ENCODE measurements around the gene CLEC2D.
"Not testable (repeated sequence)": the region's sequence is repeated elsewhere in the genome, so short reads cannot be mapped to it uniquely, and the experiment has no call there.

CLEC2D gene

DNA sequence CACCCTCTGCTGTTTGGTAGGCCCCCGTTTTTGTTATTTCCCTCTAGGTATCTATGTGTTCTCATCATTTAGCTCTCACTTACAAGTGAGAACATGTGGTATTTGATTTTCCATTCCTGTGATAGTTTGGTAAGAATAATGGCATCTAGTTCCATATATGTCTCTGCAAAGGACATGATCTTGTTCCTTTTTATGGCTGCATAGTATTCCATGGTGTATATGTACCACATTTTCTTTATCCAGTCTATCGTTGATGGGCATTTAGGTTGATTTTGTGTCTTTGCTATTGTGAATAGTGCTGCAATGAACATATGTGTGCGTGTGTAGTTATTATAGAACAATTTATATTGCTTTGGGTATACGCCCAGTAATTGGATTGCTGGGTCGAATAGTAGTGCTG, 35.0 kb downstream of the CLEC2D start:
- H3K27me3 Mint-ChIP-seq, H3K4me3 Mint-ChIP-seq: not testable (repeated sequence)
- Mint-ChIP-seq H3K4me1 (peaks cover 85% of the 10 kb centered on the region), H3K36me3 (peaks cover 13% of the 10 kb centered on the region), H3K9me3 (peaks cover 20% of the 10 kb centered on the region), H3K27ac (peak overlapping the region; percentile 84)

DNA sequence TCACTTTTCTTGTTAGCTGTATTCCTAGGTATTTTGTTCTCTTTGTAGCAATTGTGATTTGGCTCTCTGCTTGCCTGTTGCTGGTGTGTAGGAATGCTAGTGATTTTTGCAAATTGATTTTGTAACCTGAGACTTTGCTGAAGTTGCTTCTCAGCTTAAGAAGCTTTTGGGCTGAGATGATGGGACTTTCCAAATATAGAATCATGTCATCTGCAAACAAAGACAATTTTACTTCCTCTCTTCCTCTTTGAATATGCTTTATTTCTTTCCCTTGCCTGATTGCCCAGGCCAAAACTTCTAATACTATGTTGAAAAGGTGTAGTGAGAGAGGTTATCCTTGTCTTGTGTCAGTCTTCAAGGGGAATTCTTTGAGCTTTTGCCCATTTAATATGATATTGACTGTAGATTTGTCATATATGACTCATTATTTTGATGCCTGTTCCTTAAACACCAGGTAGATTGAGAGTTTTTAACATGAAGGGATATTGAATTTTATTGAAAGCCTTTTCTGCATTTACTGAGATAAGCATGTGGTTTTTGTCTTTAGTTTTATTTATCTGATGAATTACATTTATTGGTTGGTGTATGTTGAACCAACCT, 36.7 kb downstream of the CLEC2D start:
- Mint-ChIP-seq H3K4me3 (peak overlapping the region; percentile 49), H3K27ac (peak overlapping the region; percentile 89), H3K4me1 (peaks cover 80% of the 10 kb centered on the region), H3K27me3 (no peaks in the 10 kb centered on the region), H3K36me3 (peaks cover 13% of the 10 kb centered on the region), H3K9me3 (peaks cover 13% of the 10 kb centered on the region)

DNA sequence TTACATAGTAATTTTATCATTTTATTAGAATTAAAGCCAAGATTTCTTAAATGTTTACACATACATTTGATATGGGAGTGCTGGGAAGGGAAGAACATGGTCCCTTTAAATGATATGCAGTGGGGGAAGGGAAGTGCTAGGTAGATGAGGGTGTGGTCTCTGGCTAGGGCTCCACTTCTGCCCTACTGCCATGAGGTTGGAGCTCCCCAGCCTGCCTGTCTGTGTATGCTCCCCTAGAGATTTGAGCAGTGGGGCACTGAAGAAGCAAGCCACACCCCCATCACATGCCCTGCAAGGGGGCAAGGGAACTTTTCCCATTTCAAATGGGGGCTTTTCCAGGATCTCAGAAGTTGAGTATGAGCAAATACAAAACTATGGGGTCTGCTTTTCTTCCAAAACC, 37.8 kb downstream of the CLEC2D start:
- peak overlapping the region; percentile 78 for H3K4me3 Mint-ChIP-seq
- H3K9me3 Mint-ChIP-seq = peaks cover 12% of the 10 kb centered on the region
- peak overlapping the region; percentile 88 for H3K27ac Mint-ChIP-seq
- H3K36me3 Mint-ChIP-seq = peaks cover 11% of the 10 kb centered on the region
- no peaks in the 10 kb centered on the region for H3K27me3 Mint-ChIP-seq
- H3K4me1 Mint-ChIP-seq = peaks cover 78% of the 10 kb centered on the region

DNA sequence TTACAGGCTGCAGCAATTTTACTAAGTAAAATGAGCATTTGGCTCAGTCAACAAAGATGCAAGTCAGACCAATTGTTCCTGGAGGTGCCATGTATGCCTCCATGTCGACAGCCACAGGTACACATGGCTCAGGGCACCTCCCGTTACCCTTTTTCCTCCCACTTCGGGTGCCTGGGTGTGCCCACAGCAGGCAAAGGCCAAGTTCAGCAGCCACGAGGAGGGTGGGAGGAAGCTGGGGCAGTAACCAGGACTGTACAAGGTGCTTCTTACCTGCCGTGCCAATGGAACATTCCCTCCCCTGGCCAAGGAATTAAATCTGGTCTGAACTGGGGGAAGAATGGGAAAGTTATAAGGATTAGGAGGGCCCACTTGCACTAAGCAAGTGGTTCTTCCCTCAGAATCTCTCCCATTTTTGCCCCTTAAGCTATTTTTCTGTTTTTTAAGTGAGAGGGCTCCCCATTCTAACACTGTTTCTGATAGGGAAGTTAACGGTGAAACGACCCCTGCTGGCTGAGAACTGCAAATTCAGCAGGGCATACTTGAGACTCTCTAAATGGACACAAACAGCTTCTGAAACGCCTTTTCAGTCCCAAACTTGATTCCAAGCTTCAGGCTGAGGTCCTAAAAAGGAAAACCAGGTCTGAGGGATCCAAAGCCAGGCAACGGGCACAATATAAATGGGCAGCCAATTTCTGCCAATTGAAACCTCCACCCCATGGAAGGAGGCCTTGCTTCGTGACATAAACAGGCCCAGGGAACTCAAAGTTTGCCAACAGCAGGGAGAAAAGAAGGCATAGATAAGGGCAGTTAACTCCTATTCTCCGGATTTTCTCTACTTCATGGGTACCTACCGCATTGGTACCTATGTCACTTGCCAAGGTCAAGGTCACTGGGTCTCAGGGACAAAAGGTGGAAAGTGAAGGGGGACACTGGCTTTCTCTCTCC, 38.6 kb downstream of the CLEC2D start:
- Mint-ChIP-seq H3K27me3 (no peaks in the 10 kb centered on the region), H3K9me3 (peaks cover 12% of the 10 kb centered on the region), H3K4me1 (peaks cover 72% of the 10 kb centered on the region), H3K27ac (peak overlapping the region; percentile 88), H3K36me3 (peaks cover 11% of the 10 kb centered on the region), H3K4me3 (peak overlapping the region; percentile 78)

DNA sequence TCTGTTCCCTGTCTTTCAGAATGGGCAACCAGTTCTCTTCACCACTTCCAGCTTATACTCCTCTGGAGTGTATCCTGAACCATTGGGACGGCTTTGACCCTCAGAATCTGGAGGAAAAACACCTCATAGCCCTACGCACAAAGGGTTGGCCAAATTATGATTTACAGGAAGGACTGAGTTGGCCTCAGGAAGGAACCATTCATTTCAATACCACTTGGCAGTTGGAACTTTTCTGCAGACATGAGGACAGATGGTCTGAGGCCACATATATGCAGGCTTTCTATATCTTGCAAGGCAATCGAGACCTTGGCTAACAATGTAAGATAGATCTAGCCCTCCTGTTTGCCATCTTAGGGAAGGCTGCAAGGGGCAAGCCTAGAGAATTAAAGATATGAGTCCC, 39.3 kb downstream of the CLEC2D start:
- H3K36me3 Mint-ChIP-seq = peaks cover 11% of the 10 kb centered on the region
- no peak overlapping the region for H3K4me3 Mint-ChIP-seq
- H3K27me3 Mint-ChIP-seq = no peaks in the 10 kb centered on the region
- no peak overlapping the region for H3K27ac Mint-ChIP-seq
- H3K4me1 Mint-ChIP-seq = peaks cover 73% of the 10 kb centered on the region
- peaks cover 12% of the 10 kb centered on the region for H3K9me3 Mint-ChIP-seq

DNA sequence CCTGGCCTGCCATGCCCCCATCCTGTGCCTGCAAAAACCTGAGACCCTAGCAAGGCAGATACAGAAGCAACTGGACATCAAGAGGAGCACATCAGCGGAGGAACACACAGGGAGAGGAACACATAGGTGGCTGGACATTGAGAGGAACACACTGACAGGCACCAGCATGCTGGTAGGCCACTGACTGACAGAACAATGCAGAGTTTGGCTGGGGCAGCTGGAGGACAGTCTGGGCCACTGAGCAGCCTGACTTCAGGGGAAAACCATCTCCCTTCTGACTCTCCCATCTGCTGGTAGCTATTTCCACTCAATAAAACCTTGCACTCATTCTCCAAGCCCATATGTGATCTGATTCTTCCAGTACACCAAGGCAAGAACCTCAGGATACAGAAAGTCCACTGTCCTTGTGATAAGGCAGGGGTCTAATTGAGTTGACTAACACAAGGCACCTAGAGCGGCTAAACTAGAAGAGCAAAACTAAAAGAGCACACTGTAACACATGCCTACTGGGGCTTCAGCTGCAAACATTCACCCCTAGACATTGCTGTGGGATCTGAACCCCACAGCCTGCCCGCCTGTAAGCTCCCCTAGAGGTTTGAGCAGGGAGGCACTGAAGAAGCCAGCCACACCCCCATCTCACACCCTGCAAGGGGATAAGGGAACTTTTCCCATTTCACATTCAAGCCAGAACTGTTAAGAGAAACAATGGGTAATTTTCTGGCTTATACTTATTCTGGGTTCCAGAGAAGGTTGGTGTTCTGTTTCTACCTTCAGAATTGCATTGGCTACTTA, 41.3 kb downstream of the CLEC2D start:
- H3K4me1 Mint-ChIP-seq = peaks cover 63% of the 10 kb centered on the region
- no peak overlapping the region for H3K4me3 Mint-ChIP-seq
- no peaks in the 10 kb centered on the region for H3K27me3 Mint-ChIP-seq
- H3K9me3 Mint-ChIP-seq = peaks cover 6% of the 10 kb centered on the region
- peaks cover 9% of the 10 kb centered on the region for H3K36me3 Mint-ChIP-seq
- H3K27ac Mint-ChIP-seq = peak overlapping the region; percentile 70

DNA sequence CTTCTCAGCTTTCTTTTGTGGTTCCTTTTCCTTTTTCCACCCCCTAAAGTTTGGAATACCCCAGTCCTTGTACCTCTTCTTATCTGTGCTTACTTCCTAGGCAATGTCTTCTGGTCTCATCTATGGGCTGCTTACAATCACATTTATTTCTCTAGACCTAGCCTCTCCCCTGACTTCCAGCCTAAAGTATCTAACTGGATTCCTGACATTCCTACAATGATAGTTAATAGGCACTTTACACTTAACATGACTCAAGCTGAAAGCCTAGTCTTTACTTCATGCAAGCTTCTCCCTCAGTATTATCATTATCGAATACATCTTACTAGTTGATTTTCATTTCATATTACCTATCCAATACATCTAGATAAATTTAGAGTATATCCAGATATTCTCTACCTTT, 42.2 kb downstream of the CLEC2D start:
- peaks cover 61% of the 10 kb centered on the region for H3K4me1 Mint-ChIP-seq
- no peaks in the 10 kb centered on the region for H3K9me3 Mint-ChIP-seq
- no peaks in the 10 kb centered on the region for H3K27me3 Mint-ChIP-seq
- peaks cover 3% of the 10 kb centered on the region for H3K36me3 Mint-ChIP-seq
- no peak overlapping the region for H3K4me3 Mint-ChIP-seq
- peak overlapping the region; percentile 89 for H3K27ac Mint-ChIP-seq

DNA sequence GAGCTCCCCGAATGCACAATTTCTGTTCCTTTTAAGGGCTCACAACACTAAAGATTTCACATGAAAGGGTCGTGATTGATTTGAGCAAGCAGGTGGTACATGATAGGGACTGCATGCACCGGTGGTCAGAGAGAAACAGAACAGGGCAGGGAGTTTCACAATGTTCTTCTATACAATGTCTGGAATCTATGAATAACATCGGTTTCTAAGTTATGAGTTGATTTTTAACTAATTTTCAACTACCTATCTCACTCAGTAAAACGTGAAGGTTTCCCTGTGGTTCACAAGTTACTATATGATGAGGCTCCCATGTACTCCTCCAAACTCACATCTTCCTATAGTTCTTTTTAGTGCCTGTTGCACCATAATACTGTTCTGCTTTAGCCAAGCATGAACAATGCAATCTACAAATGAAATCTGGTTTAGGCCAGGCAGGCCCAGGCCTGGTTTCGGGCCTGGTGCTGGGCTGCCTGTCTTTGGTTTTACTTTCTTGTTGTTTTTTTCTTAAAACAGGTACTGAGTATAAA, 43.6 kb downstream of the CLEC2D start:
- H3K4me3 Mint-ChIP-seq, H3K36me3 Mint-ChIP-seq, H3K9me3 Mint-ChIP-seq, H3K27me3 Mint-ChIP-seq, H3K27ac Mint-ChIP-seq: not testable (repeated sequence)
- peaks cover 48% of the 10 kb centered on the region for H3K4me1 Mint-ChIP-seq

DNA sequence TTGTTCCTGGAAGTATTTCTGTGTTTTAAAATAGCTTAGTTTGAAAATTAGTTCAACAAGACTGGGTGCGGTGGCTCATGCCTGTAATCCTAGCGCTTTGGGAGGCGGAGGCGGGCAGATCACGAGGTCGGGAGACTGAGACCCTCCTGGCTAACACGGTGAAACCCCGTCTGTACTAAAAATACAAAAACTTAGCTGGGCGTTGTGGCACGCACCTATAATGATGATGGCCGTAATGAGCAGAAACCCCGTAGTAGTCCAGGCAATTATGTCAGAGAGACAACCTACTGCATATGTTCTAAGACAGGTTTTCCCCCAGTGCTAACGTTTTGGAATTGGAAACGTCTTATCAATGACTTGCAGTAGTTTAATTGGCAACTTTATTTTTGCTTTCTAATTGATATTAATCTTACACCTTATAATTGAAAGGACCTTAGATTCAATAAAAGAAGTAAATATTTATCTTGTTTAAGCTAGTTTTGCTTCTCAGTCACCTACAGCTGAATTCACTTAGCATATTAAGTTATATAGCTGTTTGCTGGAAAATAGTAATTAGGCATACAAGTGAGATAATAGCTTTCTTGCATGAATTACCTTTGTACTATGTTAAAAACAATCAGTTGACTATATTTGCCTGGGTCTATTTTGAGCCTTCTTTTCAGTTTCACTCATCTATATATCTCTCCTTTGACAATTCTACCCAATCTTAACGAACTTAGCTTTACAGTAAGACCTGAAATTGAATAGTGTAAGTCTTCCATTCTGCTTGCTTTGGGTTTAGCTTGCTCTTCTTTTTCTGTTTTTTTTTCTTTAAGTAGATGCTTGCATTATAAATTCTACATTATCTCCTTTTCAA, 47.8 kb downstream of the CLEC2D start:
- H3K4me1 Mint-ChIP-seq = peaks cover 37% of the 10 kb centered on the region
- H3K36me3 Mint-ChIP-seq = no peaks in the 10 kb centered on the region
- no peak overlapping the region for H3K4me3 Mint-ChIP-seq
- no peaks in the 10 kb centered on the region for H3K27me3 Mint-ChIP-seq
- no peaks in the 10 kb centered on the region for H3K9me3 Mint-ChIP-seq
- no peak overlapping the region for H3K27ac Mint-ChIP-seq

DNA sequence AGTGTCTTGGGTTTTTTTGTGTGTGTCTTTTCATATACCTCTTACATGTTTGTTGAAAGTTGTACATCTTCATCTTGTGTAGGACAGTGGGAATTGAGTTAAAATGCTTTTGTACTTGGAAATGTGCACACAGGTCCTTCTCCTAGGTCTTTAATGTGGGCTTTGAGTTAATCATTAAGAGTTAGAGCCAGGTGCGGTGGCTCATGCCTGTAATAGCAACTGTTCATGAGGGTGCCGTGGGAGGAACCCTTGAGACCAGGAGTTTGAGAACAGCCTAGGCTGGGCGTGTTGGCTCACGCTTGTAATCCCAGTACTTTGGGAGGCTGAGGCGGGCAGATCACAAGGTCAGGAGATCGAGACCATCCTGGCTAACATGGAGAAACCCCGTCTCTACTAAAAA, 49.5 kb downstream of the CLEC2D start:
- no peak overlapping the region for H3K4me3 Mint-ChIP-seq
- H3K27me3 Mint-ChIP-seq = no peaks in the 10 kb centered on the region
- H3K9me3 Mint-ChIP-seq = no peaks in the 10 kb centered on the region
- peaks cover 31% of the 10 kb centered on the region for H3K4me1 Mint-ChIP-seq
- H3K36me3 Mint-ChIP-seq = no peaks in the 10 kb centered on the region
- H3K27ac Mint-ChIP-seq = no peak overlapping the region

DNA sequence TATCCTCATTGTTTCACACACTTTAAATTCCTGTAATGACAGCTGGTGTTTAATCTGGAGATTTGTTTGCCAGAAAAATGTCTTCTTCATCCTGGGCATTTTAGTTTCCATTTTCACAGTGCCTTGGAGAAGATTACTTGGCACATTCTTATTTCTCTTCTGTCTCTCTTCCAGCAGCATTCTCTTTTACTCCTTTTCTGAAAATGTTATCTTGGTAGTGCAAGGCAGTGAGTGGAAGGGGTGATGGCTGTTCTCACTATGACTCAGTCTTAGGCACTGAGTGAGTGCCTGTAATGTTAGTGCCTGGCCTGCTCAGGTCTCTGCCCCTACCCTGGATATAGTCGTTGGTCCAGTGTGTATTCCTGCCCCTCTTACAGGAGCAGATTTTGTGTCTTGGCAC, 50.3 kb downstream of the CLEC2D start:
- no peaks in the 10 kb centered on the region for H3K36me3 Mint-ChIP-seq
- H3K4me3 Mint-ChIP-seq = no peak overlapping the region
- no peaks in the 10 kb centered on the region for H3K9me3 Mint-ChIP-seq
- H3K27me3 Mint-ChIP-seq = no peaks in the 10 kb centered on the region
- H3K4me1 Mint-ChIP-seq = peaks cover 31% of the 10 kb centered on the region
- no peak overlapping the region for H3K27ac Mint-ChIP-seq

DNA sequence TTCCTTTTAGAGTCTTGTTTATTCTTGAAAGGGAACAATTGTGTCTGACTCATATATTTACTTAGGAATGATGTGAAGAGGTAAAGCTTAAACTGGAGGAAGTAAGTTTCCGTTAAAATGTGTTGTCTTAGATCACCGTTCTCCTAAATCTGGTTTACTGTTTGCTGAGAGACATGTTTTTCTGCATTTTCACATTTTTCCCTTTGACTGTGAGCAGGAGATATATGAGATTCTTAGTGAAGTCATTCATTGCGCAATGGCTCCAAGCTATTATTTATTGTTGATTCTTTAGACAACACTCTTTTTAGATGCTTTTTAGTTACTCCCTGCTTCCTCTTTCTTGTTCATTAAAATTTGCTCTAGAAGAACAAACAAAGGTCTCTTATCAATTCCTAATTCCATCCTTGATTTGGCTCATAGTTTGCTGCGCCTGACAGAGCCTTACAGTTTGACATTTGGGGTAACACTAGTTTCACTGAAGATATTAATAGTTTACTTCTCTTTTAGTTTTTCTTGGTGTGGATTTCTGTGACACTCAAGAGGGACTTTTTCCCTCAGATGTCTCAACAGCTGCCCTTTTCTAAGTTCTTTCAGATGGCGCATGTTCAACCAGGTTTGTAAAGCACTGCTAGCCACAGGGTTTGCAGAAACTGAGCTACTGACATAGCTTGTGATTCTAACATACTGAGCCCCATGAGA, 52.0 kb downstream of the CLEC2D start:
- Mint-ChIP-seq H3K4me1 (peaks cover 20% of the 10 kb centered on the region), H3K36me3 (no peaks in the 10 kb centered on the region), H3K4me3 (no peak overlapping the region), H3K27me3 (no peaks in the 10 kb centered on the region), H3K27ac (no peak overlapping the region), H3K9me3 (no peaks in the 10 kb centered on the region)

DNA sequence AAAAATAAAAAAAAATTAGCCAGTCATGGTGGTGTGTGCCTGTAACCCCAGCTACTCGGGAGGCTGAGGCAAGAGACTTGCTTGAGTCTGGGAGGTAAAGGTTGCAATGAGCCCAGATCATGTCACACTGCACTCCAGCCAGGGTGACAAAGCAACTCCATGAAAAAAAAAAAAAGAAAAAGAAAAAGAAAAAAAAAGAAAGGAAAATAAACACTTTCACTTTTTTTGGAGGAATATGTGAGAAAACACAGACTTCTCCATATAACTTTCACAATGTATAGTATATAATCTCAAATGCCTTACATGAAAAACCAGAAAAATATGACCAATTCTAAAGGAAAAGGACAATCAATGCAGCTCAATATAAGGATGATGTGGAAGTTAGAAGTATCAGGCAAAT, 54.5 kb downstream of the CLEC2D start:
- peaks cover 20% of the 10 kb centered on the region for H3K4me1 Mint-ChIP-seq
- H3K4me3 Mint-ChIP-seq = no peak overlapping the region
- H3K27me3 Mint-ChIP-seq = no peaks in the 10 kb centered on the region
- H3K36me3 Mint-ChIP-seq = no peaks in the 10 kb centered on the region
- no peaks in the 10 kb centered on the region for H3K9me3 Mint-ChIP-seq
- no peak overlapping the region for H3K27ac Mint-ChIP-seq

DNA sequence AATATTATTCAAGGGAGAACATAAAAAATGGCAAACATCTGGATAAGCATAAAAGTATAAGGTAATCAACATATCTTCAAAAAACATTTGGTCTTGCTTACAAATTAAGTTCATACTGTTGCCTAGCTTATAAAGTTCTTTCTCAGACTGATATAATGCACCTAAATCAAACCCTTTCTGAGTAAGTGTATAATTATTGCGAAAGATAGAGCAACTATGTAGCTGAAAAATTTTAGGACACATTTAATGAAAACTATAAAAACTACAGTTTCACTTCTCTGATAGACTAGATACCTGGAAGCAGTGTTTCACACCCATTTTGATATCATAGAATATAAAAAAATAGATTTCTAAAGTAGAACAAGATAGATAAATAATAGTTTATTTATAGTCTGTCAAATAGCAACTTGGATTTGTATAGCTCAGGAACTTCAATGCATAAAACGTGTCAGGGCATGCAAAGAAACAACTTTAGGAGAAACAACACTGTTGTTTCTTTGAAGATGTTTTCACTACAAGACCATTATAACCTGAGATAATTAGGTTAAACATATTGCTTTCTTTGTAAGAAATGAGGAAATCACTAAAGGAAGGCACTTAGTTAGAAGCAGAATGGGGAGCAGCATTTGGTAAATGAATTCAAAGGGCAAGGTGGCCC, 55.8 kb downstream of the CLEC2D start:
- no peak overlapping the region for H3K27ac Mint-ChIP-seq
- no peaks in the 10 kb centered on the region for H3K9me3 Mint-ChIP-seq
- no peaks in the 10 kb centered on the region for H3K36me3 Mint-ChIP-seq
- no peak overlapping the region for H3K4me3 Mint-ChIP-seq
- H3K4me1 Mint-ChIP-seq = peaks cover 16% of the 10 kb centered on the region
- no peaks in the 10 kb centered on the region for H3K27me3 Mint-ChIP-seq
